GM18526 (cell line): ENCODE measurements around the gene CHSY1.

Experiments used
- POLR2A ChIP-seq: IDR thresholded peaks from 3 replicates; pipeline ENCODE4 v1.6.1; 2011; ENCODE audit not compliant: insufficient read length; ENCODE audit errors: extremely low read depth

CHSY1 gene

GRCh38 chr15:101242160-101242998 is 9.5 kb downstream of the CHSY1 start:
- TF ChIP-seq POLR2A: no peak

- no peak for TF ChIP-seq POLR2A
These were observed 11.5 kb downstream of the CHSY1 start for GRCh38 chr15:101240358-101240757.

GRCh38 chr15:101239724-101240136 is 12.1 kb downstream of the CHSY1 start:
- no peak for TF ChIP-seq POLR2A

GRCh38 chr15:101237251-101237650 is 14.6 kb downstream of the CHSY1 start:
- TF ChIP-seq POLR2A: no peak

GRCh38 chr15:101233651-101234280 is 18.1 kb downstream of the CHSY1 start:
- TF ChIP-seq POLR2A: no peak

DNA sequence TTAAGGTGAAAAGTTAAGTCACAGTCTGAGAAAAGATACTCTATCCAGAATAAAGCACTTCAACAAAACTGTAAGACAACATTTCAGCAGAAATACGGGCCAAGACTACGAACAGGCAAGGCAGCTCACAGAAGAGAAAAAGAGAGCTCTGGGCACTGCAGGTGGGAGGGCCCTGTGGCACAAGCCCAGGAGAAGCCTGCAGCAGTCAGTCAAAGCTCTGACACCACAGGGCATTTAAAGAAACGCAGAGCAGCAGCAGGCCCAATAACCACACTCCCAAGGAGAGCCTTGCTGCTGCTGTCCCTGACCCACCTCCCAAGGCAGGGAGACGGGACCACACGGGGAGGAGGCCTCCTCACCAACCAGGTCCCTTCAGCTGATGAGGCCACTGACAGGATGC is 19.2 kb downstream of the CHSY1 start:
- TF ChIP-seq POLR2A: no peak

- no peak for TF ChIP-seq POLR2A
These were observed 23.5 kb downstream of the CHSY1 start for GRCh38 chr15:101228313-101228712.

DNA sequence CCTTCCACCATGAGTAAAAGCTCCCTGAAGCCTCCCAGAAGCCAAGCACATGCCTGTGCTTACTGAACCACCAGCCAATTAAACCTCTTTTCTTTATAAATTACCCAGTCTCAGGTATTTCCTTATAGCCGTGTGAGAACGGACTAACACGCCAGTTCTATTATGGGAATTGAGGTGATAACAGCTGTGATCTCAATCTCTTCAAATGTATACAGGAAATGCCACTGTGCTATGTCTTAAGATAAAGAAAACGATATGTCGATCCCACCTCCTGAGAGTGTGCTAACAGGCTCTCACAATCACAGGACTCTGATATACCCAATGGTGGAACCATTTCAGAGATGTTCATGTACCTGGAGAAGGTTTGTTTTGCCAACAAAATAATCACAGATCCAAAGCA is 26.2 kb downstream of the CHSY1 start:
- TF ChIP-seq POLR2A: no peak

GRCh38 chr15:101221902-101222301 is 29.9 kb downstream of the CHSY1 start:
- no peak for TF ChIP-seq POLR2A

GRCh38 chr15:101220060-101220459 is 31.8 kb downstream of the CHSY1 start:
- TF ChIP-seq POLR2A: no peak

DNA sequence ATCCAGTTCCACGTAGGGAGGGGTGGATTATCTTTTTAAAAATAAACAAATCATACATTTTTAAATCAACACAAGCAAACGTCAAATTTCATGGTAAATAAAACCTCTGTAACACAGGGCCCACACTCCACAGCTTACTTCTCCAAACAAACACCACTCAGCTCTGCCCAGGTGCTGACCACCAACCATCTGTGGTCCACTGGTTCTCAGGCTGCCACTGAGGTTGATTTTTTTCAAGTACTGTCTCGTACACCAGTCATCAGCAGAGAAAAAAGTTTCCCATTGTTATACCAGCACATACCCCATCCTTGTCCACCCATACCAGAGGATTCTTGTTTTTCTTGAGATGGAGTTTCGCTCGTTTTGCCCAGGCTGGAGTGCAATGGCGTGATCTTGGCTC is 32.4 kb downstream of the CHSY1 start:
- no peak for TF ChIP-seq POLR2A

- TF ChIP-seq POLR2A: no peak
These were observed 34.4 kb downstream of the CHSY1 start for GRCh38 chr15:101217446-101217845.

GRCh38 chr15:101216100-101216499 is 35.7 kb downstream of the CHSY1 start:
- TF ChIP-seq POLR2A: no peak

DNA sequence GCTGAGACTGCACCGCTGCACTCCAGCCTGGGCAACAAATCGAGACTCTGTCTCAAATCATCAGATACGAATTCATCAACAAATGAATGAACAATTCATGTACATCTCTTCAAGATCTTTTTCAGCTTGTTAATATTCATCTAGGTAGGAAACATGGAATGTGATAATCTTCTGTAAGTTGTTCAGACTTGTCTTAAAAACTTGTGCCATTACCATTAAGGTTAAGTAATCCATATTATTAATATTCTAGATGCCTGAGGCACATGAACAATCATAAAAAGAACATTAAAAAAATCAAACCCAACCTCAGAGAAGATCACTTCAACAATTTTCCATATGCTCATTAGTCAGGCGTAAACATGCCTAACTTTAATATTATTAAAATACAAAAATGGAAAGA is 36.2 kb downstream of the CHSY1 start:
- TF ChIP-seq POLR2A: no peak

DNA sequence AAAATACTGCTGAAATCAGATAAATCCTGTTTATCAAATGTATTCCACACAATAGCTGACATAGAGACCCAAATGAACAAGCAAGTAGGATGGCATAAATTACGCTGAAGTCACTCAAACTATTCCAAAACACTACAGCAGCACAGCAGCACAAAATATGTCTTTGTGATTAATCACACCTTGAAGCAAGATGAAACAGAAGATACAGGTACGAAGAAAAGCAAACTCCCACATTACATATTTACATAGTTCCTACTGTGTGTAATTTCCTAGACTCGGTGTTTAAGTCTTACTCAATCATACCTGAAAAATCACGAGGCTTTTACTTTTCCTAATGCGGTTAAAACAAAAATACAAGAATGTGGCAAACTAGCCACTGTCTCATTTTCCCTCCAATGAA is 38.3 kb downstream of the CHSY1 start:
- TF ChIP-seq POLR2A: no peak

DNA sequence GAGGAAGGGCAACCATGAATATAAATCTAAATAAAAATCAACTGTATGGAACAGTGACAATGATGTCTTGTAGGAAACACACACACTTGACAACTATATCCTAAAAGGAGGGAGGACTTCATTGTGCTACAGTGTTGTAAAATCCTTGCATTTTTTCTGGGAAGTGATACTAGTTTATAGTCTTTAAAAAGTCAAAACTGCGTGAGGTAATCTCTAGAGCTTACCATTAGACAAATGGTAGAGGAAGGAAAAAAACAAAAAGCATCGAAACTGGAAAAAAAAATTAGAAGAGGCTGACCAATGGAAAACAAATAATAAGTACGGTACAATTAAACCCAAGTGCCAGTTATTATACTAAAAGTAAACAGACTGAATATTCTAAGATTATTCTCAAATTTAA is 38.7 kb downstream of the CHSY1 start:
- no peak for TF ChIP-seq POLR2A

DNA sequence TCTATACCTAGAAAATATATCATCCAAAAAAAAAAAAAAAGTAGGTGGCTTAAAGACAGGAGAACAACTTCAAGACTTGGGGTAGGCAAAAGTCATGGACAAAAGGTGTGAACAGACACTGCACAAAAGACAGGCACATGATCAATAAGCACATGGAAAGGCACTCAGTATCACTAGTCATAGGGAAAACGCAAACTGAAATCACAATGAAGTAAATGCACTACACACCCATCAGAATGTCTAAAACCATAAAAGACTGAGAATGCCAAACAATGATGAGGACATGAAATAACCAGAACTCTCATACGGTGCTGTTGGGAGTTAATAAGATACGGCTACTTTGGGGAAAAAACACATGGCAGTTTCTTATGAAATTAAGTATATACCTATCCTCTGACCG is 40.0 kb downstream of the CHSY1 start:
- TF ChIP-seq POLR2A: no peak

GRCh38 chr15:101210466-101210865 is 41.4 kb downstream of the CHSY1 start:
- no peak for TF ChIP-seq POLR2A
